ENCODE results near the gene DCP1A.
"Not testable (repeated sequence)": the region's sequence is repeated elsewhere in the genome, so short reads cannot be mapped to it uniquely, and the experiment has no call there.

Gene DCP1A

GRCh38 chr3:53273146-53273670 is 74.1 kb downstream of the DCP1A start:
- no peak for TF ChIP-seq POLR2A (IDR thresholded peaks at IDR 0.05; ENCODE audit: extremely low read depth, insufficient read length)
- TF ChIP-seq MYC (IDR thresholded peaks at IDR 0.05; ENCODE audit: low read depth, low read length): no peak
- no peak for TF ChIP-seq CTCF (IDR thresholded peaks at IDR 0.05; ENCODE audit: low read depth, low read length)
- TF ChIP-seq MAX (IDR thresholded peaks at IDR 0.05; ENCODE audit: low read depth, low read length): no peak
- no peak for DNase-seq (ENCODE audit: low read depth)
- no peak overlapping the region for H3K4me3 ChIP-seq (ENCODE audit: low read depth, low read length)

GRCh38 chr3:53269888-53270880 is 77.2 kb downstream of the DCP1A start:
- TF ChIP-seq CTCF (IDR thresholded peaks at IDR 0.05; ENCODE audit: low read depth, low read length) (peak; percentile 4), MYC (IDR thresholded peaks at IDR 0.05; ENCODE audit: low read depth, low read length) (peak; percentile 64), MAX (IDR thresholded peaks at IDR 0.05; ENCODE audit: low read depth, low read length) (peak; percentile 40), POLR2A (IDR thresholded peaks at IDR 0.05; ENCODE audit: extremely low read depth, insufficient read length) (no peak)
- peak; percentile 99 for DNase-seq (ENCODE audit: low read depth)
- H3K4me3 ChIP-seq (ENCODE audit: low read depth, low read length): peak overlapping the region; percentile 40

GRCh38 chr3:53269193-53269592 is 78.2 kb downstream of the DCP1A start:
- not testable (repeated sequence) for DNase-seq (ENCODE audit: low read depth)
- H3K4me3 ChIP-seq (ENCODE audit: low read depth, low read length): peak overlapping the region; percentile 40

- no peak overlapping the region for H3K4me3 ChIP-seq (ENCODE audit: low read depth, low read length)
- TF ChIP-seq MYC (IDR thresholded peaks at IDR 0.05; ENCODE audit: low read depth, low read length): no peak
- TF ChIP-seq CTCF (IDR thresholded peaks at IDR 0.05; ENCODE audit: low read depth, low read length): no peak
- no peak for TF ChIP-seq MAX (IDR thresholded peaks at IDR 0.05; ENCODE audit: low read depth, low read length)
- TF ChIP-seq POLR2A (IDR thresholded peaks at IDR 0.05; ENCODE audit: extremely low read depth, insufficient read length): no peak
- DNase-seq (ENCODE audit: low read depth): no peak
These were observed 79.6 kb downstream of the DCP1A start for GRCh38 chr3:53267766-53268165.

GRCh38 chr3:53264718-53265117 is 82.6 kb downstream of the DCP1A start:
- TF ChIP-seq POLR2A (IDR thresholded peaks at IDR 0.05; ENCODE audit: extremely low read depth, insufficient read length) (no peak), MAX (IDR thresholded peaks at IDR 0.05; ENCODE audit: low read depth, low read length) (no peak), CTCF (IDR thresholded peaks at IDR 0.05; ENCODE audit: low read depth, low read length) (no peak)
- no peak overlapping the region for H3K4me3 ChIP-seq (ENCODE audit: low read depth, low read length)
- no peak for DNase-seq (ENCODE audit: low read depth)

GRCh38 chr3:53263907-53264306 is 83.4 kb downstream of the DCP1A start:
- no peak for DNase-seq (ENCODE audit: low read depth)
- H3K4me3 ChIP-seq (ENCODE audit: low read depth, low read length): no peak overlapping the region
- no peak for TF ChIP-seq CTCF (IDR thresholded peaks at IDR 0.05; ENCODE audit: low read depth, low read length)
- no peak for TF ChIP-seq MYC (IDR thresholded peaks at IDR 0.05; ENCODE audit: low read depth, low read length)
- TF ChIP-seq POLR2A (IDR thresholded peaks at IDR 0.05; ENCODE audit: extremely low read depth, insufficient read length): no peak
- TF ChIP-seq MAX (IDR thresholded peaks at IDR 0.05; ENCODE audit: low read depth, low read length): no peak
